Spinal cord (tissue), 10 donors: ENCODE measurements around the gene TNFRSF19. TPM values are rescaled to one million over a fixed set of nuclear protein-coding genes. Genes with fewer than 3 reads are reported as not detected.

Experiments
- DNase-seq, 6 donors: peaks; one replicate each; pipeline versions ENCODE4 v3.0.0 to v3.0.0-alpha.2; 2013 to 2015; ENCODE audit warnings: low spot score in 6 of 6, low read depth in 4 of 6
- H3K27ac ChIP-seq: one replicate; pipeline ENCODE4 v1.5.1; 2013; ENCODE audit warnings: low read depth, low read length, control low read depth
- H3K27me3 ChIP-seq: one replicate; pipeline ENCODE4 v1.6.1; 2013; ENCODE audit warnings: low read length; ENCODE audit not compliant: control insufficient read depth, insufficient read depth
- H3K36me3 ChIP-seq: one replicate; pipeline ENCODE4 v1.6.1; 2013; ENCODE audit warnings: low read length; ENCODE audit not compliant: control insufficient read depth, insufficient read depth
- H3K4me1 ChIP-seq: one replicate; pipeline ENCODE4 v1.6.1; 2013; ENCODE audit warnings: low read length; ENCODE audit not compliant: control insufficient read depth, insufficient read depth
- H3K4me3 ChIP-seq: one replicate; pipeline ENCODE4 v1.5.1; 2013; ENCODE audit warnings: low read depth, low read length, control low read depth
- H3K9me3 ChIP-seq: one replicate; pipeline ENCODE4 v1.6.1; 2013; ENCODE audit warnings: low read length; ENCODE audit not compliant: control insufficient read depth, insufficient read depth
- WGBS: methylation state at CpG from one replicate; pipeline ENCODE4 v1.1.5; 2013; ENCODE audit warnings: missing lambda C conversion rate; ENCODE audit not compliant: insufficient coverage; 5-methylcytosine and 5-hydroxymethylcytosine counted together
- polyA plus RNA-seq, 2 donors: library from polyadenylated mRNA; unstranded; fragments of 120-200 nt; gene quantifications; one replicate each; pipeline ENCODE4 v1.2.1, GENCODE V29; 2013; ENCODE audit not compliant: insufficient read length in 2 of 2
- total RNA-seq, 2 donors: library from RNA; depleted of rRNA in 1 of 2; stranded (reverse); fragments of 120-200 nt in 1 of 2; fragments of >200 nt in 1 of 2; gene quantifications; one replicate each; pipeline versions ENCODE4 v1.2.3 to v1.2.4, GENCODE V29; 2013 to 2014
- donor health status: healthy.

Gene TNFRSF19
- total and polyA plus RNA-seq, 4 donors: 30.8 to 38.9 (median 34.3) TPM

DNA sequence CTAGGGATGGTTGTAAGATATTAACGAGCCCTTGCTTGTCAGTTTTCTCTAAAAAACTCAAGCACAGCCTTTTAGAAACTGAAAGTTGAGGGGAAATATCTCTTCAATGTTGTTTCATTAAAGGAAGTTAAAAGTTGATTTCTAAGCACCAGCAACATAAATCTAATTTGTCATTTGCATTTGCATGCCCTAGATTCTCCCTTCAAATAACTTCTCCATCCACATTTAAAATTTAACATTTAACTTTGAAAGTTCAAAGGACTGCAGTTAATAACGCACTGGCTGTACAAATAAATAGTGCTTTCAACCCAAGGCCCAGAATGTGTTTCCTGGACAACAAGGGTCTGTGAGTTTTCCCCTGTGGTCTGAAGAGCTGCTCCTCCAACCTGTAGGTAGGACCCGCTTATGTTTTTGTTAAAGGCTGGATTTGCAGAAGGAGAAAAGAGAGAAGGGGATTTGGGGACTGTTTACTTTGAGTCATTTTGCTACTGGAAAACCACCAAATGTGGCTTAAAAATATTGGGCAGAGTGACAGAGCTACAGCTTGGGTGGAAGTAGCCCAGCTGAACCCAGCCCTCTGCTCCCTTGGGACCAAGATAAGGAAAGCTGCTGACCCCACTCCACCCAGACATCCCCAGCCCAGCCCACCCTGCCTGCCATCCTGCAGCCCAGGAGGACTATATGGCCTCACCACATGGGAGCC is 39.8 kb downstream of the TNFRSF19 start:
- DNase-seq: peak in 1 of 6 donors; percentile 42
- 58% methylated on average over 2 of the region's 3 CpGs for WGBS
- Histone ChIP-seq H3K27ac (peak overlapping the region; percentile 78), H3K4me1 (peaks cover 9% of the 10 kb centered on the region), H3K4me3 (peak overlapping the region; percentile 16), H3K36me3 (no peaks in the 10 kb centered on the region), H3K27me3 (no peaks in the 10 kb centered on the region), H3K9me3 (no peaks in the 10 kb centered on the region)

DNA sequence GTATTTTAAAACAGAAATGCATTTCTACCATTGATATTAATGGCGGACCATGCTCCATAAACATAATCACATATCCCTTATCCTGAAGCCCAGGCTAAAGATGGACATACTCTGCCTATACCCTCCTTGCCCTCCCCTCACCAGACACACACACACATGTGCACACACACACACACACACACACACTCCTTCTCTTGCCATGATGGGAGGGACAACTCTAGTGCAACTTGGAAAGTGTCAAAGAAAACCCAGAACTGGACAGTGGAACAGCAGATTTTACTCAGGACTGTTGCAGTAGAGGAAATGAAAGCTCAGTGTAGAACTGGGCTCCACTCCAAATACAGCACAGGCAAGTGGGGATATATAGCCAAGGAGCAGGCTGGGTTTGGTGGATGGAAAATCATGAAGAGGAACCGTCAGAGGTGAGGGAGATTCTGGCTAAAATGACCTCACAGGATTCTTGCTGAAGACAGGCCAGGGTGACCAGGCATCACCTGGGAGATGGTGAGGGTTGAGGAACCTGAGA is 40.8 kb downstream of the TNFRSF19 start:
- Histone ChIP-seq H3K4me3 (no peak overlapping the region), H3K27ac (peak overlapping the region; percentile 53), H3K27me3 (no peaks in the 10 kb centered on the region), H3K4me1 (peaks cover 14% of the 10 kb centered on the region), H3K36me3 (no peaks in the 10 kb centered on the region), H3K9me3 (no peaks in the 10 kb centered on the region)
- 59% methylated on average over 2 of the region's 2 CpGs for WGBS
- DNase-seq: peak in 2 of 6 donors; percentile 32 to 67

DNA sequence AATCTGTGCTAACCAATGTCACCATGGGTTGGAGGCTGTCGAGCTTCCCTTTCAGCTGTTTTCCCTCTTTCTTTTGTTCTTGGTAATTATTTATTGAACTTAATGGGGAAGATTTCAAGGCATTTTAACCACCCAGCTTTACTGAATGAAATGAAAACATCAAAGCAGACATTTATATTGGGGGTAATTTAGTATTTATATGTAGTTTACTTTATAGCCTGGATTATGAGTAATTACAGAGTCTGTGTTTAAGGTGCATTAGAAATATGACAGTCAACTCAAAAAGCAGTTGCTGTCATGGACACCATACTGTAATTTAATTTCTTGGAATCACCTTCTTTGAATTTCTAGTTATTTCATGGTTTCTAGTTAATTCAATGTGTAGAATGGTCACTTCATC is 42.0 kb downstream of the TNFRSF19 start:
- Histone ChIP-seq H3K36me3 (peaks cover 7% of the 10 kb centered on the region), H3K27me3 (no peaks in the 10 kb centered on the region), H3K4me3 (no peak overlapping the region), H3K4me1 (peaks cover 14% of the 10 kb centered on the region), H3K27ac (no peak overlapping the region), H3K9me3 (no peaks in the 10 kb centered on the region)
- DNase-seq: no peak
- no CpG with 5 or more reads among the region's 1 CpG for WGBS

DNA sequence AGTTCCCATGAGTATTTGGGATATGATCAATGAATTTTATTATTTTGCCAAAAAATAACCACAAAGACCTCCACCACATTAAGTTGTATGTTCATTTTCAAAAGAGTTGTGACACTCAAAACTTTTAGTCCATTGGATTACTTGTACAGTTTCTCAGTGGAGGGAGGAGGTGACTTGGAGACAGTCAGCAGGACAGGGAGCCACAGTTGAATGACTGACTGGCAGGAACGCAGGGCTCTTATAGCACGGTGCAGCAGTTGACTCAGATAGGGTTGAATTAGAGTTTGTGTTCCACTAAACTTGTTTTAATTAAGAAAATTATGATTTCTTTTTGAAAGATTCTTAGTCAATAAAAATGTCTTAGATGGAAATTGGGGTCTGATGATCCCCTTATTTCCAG is 42.5 kb downstream of the TNFRSF19 start:
- H3K27ac ChIP-seq: no peak overlapping the region
- 60% methylated on average over 1 of the region's 2 CpGs for WGBS
- no peak for DNase-seq
- peaks cover 9% of the 10 kb centered on the region for H3K36me3 ChIP-seq
- no peaks in the 10 kb centered on the region for H3K27me3 ChIP-seq
- H3K4me1 ChIP-seq: peaks cover 14% of the 10 kb centered on the region
- H3K9me3 ChIP-seq: no peaks in the 10 kb centered on the region
- H3K4me3 ChIP-seq: no peak overlapping the region

DNA sequence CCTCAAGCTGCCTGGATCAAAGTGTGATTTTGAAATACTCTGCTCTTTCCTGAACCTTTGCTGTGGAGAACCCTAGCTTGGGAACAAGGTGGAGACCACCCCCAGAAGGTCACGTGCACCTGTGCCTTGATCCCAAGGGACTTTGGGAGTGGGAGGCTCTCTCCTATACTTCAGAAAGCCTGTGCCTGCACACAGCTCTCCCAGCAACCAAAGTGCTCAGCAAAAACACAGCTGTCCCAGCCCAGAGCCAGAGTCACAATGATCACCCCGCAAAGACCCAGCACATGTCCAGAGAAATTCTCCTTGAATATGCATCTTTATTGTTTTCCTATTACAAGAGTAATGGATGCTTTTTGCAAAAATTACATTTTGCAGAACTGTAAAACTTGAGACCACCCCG is 43.4 kb downstream of the TNFRSF19 start:
- Histone ChIP-seq H3K9me3 (no peaks in the 10 kb centered on the region), H3K27ac (no peak overlapping the region), H3K4me3 (no peak overlapping the region), H3K36me3 (peaks cover 9% of the 10 kb centered on the region), H3K27me3 (no peaks in the 10 kb centered on the region), H3K4me1 (peaks cover 13% of the 10 kb centered on the region)
- no CpG with 5 or more reads among the region's 3 CpGs for WGBS
- DNase-seq: no peak

DNA sequence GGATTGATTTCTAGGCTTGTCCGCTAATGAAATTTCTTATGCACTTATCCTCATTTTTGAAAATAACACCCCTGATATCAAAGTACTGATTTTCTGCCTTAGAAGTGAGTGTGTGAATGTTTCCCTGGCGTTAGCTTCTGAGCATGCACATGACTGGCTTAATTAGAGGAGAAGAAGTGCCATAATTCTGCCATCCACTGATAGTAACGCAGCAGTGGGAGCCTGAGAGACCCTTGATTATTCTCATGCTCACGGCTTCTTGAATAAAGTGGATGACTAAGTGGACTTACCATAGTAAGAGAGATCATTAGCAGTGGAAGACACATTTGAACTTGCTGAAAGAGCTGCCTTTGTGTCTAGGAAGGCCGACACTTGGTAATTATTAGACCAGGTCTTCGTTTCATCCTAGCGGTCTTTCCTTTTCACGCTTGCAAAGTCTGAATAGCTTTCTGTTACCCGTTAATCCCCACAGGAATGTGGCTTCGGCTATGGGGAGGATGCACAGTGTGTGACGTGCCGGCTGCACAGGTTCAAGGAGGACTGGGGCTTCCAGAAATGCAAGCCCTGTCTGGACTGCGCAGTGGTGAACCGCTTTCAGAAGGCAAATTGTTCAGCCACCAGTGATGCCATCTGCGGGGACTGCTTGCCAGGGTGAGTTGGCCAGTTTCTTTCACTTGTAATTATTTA is 45.3 kb downstream of the TNFRSF19 start:
- no peak overlapping the region for H3K4me3 ChIP-seq
- H3K4me1 ChIP-seq: peaks cover 5% of the 10 kb centered on the region
- H3K36me3 ChIP-seq: peaks cover 12% of the 10 kb centered on the region
- DNase-seq: peak in 2 of 6 donors; percentile 55 to 81
- H3K27ac ChIP-seq: no peak overlapping the region
- H3K9me3 ChIP-seq: no peaks in the 10 kb centered on the region
- 18% methylated on average over 11 of the region's 15 CpGs for WGBS
- H3K27me3 ChIP-seq: no peaks in the 10 kb centered on the region

DNA sequence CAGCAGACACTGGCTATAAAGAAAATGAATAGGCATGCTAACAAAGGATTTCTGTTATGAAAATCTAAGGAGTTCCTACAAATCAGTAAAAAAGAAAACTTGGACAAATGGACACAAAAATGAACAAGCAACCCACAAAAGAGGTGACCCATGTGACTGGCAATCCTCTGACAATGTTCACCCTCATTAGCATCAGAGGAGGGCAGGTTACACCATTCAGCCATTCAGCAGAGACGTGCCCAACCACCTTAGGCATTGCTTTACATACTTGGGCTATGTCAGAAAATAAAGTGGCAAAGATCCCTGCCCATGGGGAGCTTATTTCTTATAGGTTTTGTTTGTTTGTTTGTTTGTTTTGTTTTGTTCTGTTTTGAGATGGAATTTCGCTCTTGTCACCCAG is 46.0 kb downstream of the TNFRSF19 start:
- no peak for DNase-seq
- Histone ChIP-seq H3K27ac (no peak overlapping the region), H3K27me3 (no peaks in the 10 kb centered on the region), H3K36me3 (peaks cover 12% of the 10 kb centered on the region), H3K4me3 (no peak overlapping the region), H3K4me1 (peaks cover 9% of the 10 kb centered on the region), H3K9me3 (no peaks in the 10 kb centered on the region)
- 62% methylated on average over 2 of the region's 2 CpGs for WGBS

DNA sequence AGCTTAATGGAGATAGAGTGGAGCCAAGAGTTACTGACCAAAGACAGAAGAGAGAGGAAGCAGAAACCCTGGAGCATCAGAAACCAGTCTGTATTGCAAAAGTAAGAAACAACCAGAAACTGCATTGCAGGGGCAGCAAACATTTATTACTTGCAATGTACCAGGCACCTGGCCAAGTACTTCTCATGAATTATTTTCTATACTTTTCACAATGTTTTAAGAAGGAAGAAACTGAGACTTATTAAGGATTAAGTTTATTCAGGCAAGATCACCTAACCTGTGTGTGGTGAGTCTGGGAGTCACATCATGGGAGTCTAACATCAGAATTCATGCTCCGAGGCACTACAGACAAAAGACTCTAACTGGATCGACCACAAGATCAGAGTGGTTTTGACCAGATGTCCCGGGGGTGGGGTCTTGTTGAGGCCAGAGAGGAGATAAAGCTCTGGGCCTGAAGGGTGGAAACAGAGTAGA is 47.4 kb downstream of the TNFRSF19 start:
- peaks cover 12% of the 10 kb centered on the region for H3K36me3 ChIP-seq
- H3K27ac ChIP-seq: no peak overlapping the region
- peaks cover 9% of the 10 kb centered on the region for H3K4me1 ChIP-seq
- no peaks in the 10 kb centered on the region for H3K9me3 ChIP-seq
- no peak overlapping the region for H3K4me3 ChIP-seq
- WGBS: 80% methylated on average over 2 of the region's 3 CpGs
- DNase-seq: no peak
- H3K27me3 ChIP-seq: no peaks in the 10 kb centered on the region

DNA sequence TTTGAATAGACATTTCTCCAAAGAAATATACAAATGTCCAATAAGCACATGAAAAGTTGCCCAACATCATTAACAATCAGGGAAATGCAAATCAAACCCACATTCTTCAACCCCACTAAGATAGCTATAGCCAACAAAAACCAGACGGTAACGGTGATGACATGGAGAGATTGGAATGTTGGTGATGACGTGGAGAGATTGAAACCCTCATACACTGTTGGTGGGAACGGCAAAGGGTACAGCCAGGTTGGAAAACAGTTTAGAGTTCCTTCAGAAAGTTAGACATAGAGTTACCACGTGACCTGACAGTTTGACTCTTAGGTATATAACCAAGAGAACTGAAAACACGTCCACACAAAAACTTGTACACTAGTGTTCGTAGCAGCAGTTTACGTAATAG is 48.1 kb downstream of the TNFRSF19 start:
- 86% methylated on average over 2 of the region's 8 CpGs for WGBS
- no peak for DNase-seq
- Histone ChIP-seq H3K27me3 (no peaks in the 10 kb centered on the region), H3K27ac (no peak overlapping the region), H3K4me3 (no peak overlapping the region), H3K36me3 (peaks cover 12% of the 10 kb centered on the region), H3K4me1 (peaks cover 9% of the 10 kb centered on the region), H3K9me3 (no peaks in the 10 kb centered on the region)
